Activated CD4-positive, alpha-beta T cell treated with anti-CD3 and anti-CD28 coated beads, Interleukin-2, amount 50 U/mL, for 4 hours (primary cell): ENCODE measurements around the gene TCF7.

Experiments used
- DNase-seq, 2 experiments: peaks; one replicate each; pipeline ENCODE4 v3.0.0-alpha.2; 2020

The TCF7 gene

DNA sequence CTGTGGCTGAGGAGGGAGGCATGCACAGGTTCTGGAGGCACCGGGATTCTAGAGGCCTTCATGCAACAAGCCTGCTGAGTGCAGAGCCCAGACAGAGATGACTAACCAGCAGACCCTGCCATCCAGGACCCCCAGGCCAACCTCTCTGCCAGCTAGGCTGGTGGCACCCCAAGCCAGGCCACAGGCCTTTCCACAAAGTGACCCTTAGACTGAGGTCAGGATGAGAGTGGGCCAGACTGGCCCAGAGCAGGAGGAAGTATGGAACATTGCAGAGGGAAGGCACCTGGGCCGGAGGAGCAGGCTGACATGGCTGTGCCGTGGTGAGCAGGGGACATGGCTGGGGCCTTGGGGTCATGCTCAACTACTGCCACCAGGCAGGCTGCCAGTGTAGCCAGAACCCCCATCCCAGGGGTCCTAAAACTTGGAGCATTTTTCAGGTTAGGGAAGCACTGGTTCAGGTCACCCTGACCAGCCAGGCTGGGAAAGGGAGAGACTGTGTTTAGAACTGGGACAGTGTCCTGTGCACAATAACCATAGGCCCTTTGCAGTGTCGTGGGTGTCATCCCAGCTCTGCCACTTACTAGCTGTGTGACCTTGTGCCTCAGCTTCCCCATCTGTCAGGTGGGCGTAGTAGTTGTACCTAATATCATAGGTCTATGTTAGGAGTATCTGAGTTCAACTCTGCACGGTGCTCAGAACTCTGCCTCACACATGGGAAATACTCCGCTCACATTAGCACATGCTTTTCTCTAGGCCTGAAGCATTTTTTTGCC lies 17.3 kb downstream of the TCF7 start:
- no peak for DNase-seq

DNA sequence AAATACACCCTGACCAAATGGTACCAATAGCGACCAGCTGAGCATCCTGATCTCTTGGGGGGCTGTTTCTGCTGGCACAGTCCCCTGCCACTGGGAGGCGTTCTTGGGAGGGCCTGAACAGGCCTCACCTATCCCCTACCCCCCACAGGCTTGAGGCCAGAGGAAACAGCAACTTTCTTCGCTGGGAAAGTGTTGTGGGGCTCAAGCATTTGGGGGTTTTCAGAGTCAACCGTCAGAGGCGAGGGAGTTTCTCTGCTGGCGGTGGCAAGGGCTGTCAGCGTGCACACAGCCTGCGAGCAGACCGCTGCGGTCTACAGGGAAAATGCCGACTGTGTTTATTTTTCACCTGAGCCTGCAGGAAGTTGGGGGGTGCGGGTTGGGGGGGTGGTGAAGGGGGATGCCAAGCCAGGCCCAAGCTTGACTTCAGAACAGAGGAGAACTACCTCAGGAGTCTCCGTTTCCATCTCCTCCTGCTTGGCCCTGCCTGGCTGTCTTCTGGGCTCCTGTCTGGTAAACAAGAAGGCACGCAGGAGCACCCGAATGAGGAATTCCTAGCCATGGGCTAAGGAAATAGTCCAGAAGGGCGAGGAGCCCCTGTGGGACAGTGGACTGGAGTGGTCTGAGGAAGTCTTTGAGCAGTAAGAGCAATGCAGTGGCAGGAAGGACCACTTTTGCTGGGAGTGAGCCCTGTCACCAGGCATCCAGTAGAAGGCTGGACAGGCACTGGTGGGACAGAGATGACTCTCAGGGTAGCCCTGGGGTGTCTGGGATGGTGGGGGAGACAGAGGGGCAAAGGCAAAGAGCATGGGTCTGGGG lies 18.1 kb downstream of the TCF7 start:
- peak; percentile 56 to 64 for DNase-seq

DNA sequence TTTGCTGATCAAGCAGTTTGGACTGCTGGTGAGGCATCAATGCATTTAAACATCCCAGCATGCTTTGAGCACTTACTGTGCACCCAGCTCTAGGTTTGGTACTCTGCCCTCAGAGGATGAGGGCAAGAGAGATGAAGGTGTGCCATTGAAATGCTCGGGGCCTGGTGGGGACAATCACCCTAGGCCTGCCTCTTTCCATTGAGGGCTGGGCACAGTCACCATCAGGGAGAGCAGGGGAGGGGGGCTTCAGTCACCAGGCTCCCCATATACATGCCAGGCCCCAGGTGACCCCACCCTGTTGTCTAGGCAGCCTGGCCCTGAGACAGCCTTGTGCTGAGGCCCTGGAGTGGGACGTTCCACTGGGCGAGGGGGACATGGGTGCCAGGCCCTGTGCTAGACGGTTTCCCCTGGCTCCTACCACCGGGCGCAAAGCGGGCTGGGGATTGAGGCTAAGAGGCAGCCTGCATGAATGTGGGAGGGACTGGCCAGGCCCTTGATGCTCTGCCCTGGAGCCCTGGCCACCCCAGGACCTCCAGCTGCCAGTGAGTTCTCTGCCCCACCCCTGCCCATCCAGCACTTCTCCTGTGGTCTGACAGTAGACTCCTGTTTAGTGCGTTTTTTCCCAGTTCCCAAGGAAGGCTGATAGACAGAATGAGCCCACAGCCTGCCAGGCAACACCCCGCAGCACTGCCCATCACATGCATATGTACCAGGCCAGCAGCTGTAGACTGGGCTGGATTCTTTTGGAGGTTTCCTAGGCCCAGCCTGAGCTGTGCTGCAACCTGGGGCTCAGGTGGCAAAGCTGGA lies 18.9 kb downstream of the TCF7 start:
- DNase-seq: no peak

DNA sequence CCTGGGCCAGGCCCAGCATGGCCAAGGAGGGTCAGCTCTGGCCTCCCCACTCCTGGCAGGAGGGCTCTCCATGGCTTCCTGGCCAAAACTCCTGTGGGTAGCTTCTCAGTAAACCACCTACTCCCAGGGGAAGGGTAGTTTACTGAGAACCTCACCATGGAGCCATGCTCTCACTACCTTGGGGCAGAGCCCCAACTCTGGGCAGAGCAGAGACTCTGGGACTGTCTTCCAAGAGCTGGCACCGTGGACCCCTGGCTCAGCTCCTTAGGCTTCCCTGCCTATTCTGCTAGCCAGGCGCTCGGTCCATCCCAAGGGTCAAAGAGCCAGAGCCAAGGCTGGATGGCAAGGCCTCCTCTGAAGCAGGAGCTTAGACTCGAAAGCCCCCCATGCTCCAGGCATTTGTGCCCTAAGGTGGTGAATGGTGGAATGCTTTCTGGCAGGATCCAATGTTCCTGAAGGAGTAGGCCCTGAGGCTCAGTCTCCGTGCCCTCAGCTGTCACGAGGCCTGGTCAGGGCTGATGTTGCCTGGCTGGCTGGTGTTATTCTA lies 19.6 kb downstream of the TCF7 start:
- DNase-seq: no peak

GRCh38 chr5:134135091-134135655 lies 20.7 kb downstream of the TCF7 start:
- no peak for DNase-seq

DNA sequence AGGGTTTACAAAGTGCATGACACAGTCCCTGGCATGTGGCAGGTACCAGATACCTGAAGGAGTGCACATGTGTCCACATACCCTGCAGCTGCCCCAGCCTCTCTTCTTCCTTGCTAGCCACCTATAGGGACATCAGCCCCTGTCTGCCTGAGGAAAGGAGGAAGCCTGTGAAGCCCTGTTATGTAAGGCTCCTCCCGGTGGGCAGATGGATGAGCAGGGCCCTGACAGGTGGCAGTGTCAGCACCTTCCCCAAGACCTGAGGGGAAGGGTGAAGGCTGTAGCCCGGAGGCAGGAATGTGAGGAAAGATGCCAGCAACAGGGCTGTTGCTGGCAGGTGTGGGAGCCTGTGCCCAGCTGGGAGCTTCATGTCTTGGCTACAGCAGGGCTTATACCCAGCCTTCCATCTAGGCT lies 21.7 kb downstream of the TCF7 start:
- DNase-seq: no peak

- no peak for DNase-seq
Measured at GRCh38 chr5:134136771-134137170, 22.3 kb downstream of the TCF7 start.

GRCh38 chr5:134138416-134139376 lies 24.2 kb downstream of the TCF7 start:
- peak; percentile 49 to 56 for DNase-seq

DNA sequence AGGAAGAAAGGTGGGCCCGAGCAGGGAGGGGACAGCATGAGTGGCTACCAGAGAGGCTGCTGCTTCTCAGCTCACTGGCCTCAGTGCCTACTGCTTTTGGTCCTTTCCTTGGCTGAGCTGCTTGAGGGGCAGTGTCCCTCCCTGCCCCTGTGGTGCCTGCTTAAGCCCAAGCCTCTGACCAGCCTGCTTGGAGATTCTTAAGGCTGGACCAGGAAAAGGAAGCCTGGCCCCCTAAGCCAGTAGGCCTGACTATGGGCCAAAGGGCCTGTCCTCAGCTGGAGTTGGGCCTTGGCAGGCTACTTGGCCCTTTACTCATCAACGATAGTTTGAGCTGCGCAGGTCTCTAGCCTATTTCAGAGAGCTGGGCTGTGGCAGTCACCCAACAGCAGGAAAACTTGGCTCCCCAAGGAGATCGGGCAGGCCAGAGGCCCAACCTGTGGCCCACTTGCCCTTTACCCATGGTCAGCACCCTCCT lies 24.9 kb downstream of the TCF7 start:
- DNase-seq: no peak

DNA sequence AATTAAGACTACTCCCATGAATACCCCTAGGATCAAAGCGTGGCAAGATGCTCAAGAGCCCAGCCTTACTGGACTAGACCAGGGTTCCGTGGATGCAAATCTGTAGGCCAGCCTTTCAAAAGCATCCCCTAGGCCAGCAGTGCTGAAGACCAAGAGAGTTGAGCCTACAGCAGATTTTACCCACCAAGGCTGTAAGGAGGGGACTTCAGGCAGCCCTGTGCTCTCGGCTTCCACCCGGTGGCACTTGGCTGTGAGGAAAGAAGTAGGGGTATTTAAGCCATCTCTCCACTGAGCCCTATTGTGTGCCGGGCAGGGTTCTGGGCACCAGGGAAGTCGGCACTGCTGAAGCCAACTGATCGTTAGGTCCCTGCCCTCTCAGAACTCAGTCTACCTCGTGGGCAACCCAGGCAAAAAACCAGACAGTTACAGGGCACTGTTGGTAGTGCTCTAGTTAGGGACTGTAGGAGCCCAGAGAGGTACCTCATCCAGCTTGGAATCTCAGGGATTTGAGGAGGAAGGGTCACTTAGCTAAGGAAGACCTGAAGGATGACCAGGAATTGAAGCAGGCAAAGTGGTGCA lies 25.5 kb downstream of the TCF7 start:
- DNase-seq: no peak

DNA sequence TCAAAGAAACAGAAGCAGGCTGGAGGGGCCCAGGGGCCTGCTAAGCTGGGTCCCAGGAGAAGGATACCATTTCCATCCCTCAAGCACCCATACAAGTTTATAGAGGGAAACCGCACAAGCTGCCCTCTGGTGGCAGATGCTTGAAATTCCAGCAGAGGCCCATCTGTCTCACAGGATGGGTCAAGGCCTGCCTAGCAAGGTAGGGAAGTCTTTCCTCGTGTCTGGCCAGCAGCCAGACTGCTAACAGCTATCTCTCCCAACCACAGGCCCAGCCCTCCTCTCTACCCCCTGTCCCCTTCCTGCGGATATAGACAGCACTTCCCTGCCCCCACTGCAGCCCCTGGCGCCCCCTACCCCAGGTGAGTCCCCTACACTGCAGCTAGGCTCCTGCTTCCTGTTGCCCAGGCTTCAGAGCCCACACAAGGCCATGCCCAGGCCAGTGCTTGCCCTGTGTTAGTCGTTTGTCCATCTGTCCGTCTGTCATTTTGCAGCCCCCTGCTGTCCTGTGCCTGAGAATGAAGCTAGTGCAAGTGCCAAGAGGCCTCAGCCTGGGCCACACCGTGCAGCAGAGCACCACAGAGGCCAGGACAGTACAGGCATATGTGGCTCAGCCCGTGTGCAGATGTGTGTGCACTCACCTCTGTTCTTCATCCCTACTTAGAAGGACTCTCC lies 26.2 kb downstream of the TCF7 start:
- DNase-seq: peak; percentile 51 to 59

GRCh38 chr5:134141331-134142050 lies 27.0 kb downstream of the TCF7 start:
- DNase-seq: no peak

DNA sequence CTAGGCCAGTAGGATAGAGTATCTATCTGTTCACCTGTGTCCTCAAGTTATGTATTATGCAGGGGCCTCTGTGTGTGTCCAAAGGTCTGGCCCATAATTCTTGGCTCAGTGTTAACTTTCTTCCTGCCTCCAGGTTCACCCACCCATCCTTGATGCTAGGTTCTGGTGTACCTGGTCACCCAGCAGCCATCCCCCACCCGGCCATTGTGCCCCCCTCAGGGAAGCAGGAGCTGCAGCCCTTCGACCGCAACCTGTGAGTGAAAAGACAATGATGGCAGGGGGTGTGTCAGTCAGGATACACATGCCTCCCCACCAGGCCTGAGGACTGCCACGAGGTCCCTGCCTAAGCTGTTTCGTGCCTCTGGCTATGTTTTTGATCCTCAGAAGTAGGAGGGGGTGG lies 27.6 kb downstream of the TCF7 start:
- no peak for DNase-seq

DNA sequence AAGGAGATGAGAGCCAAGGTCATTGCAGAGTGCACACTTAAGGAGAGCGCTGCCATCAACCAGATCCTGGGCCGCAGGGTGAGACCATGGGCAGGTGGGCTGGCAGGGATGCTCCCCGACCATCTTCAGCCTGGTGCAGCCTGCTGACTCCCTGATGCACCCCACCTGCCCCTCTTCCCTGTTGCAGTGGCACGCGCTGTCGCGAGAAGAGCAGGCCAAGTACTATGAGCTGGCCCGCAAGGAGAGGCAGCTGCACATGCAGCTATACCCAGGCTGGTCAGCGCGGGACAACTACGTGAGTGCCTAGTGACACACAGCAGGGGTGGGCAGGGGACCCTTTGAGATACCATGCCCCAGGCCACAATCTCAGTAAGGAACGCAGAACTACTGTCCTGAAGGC lies 28.3 kb downstream of the TCF7 start:
- no peak for DNase-seq

DNA sequence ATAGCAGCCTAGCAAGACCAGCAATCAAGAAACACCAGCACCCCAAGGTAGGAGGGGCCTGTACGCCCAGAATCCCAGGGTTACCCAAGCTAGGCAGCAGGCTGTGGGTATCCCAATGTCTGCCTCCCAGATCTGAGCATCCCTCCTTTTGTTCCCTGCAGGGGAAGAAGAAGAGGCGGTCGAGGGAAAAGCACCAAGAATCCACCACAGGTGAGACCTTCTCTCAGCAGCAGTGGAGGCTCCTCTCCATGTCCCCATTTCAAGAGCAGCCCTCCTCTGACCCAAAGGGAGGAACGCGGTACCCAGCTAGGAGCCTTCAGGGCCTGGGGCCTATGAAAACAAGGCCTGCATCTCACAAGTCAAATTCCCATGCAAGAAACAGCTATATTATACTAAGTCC lies 28.9 kb downstream of the TCF7 start:
- no peak for DNase-seq

DNA sequence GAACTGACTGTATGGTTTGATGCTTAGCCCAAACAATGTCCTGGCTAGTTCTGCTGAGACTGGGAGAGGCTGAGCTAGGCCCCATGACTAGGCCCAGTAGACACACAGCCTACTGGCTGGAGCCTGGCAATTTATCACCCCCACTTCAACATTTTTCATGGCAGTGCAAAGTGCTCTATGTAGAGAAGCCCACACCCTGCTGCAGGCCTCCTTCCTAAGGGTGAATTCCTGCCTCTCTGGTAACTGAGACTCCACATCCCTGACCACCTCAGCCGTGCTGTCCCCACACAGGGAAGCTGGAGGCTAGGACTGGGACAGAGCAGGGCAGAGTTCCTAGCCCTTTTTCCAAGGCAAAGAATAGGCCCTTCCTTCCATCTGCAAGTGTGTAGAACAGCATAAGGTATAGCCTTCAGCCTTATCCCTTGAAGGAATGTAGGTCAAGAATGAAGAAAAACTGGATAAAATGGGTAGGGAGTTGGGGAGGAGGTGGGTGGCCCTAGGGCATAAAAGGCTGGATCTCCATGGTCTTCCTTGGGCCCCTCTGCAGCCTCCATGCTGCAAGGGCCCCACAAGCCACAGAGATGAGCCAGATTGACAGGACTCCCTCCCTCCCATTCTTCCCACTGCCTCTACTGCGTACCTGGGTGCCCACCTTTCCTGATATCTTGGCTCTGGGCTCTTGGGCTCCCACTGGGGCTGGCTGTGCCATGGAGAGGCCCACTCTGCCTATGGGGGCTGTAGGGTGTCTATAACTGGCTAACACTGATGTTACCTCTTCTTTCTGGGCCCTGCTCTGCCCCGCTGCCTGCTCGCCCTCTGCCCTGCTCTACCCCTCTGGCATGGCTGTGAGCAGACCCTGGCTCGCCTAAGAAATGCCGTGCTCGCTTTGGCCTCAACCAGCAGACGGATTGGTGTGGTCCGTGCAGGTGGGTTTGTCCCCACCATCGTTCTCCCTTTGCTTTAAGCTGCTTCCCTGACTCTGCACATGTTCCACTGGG lies 29.8 kb downstream of the TCF7 start:
- DNase-seq: no peak

DNA sequence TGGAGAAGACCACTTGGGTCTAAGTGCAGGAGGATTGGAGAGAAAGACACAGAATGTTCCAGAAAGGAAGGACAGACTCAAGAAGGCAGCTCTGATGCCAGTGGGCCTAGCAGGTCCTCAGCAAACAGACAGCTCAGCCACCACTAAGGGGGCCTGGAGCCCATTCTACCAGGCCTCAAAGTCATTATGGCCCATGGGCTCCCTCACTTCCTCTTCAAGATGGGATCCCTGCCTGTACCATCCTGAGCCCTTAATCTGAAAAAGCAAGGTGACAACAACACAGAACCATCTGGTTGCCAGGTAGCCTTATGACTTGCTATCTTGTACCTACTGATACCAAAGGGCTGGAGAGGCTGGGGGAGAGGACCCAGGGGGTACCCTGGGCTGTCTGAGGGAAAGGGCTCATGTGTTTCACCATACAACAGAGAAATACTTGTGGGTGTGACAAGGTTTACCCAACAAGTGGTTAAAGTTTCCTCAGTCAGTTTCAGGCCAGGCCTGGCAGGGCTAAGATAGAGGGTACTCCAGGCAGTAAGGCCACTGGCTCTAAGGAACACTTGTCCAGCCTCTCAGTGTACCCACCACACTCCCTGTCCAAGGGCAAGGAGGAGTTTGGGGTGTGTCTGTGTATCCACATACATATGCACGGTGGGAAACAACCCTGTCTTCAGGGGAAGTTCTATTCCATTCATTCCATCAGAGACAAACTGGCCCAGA lies 30.7 kb downstream of the TCF7 start:
- no peak for DNase-seq
